Cardiac fibroblast (primary cell): ENCODE data around the gene UHRF2.

Source experiments
- DNase-seq, 2 donors: peaks; one replicate each; pipeline versions ENCODE4 v3.0.0 to v3.0.0-alpha.2; 2010; ENCODE audit warnings: low read depth in 2 of 2
- H3K4me3 ChIP-seq, 2 donors: replicated peaks in 1 of 2; 1 replicate in 1 of 2; 2 replicates in 1 of 2; pipeline ENCODE4 v1.5.1; 2011; ENCODE audit warnings: low read depth in 2 of 2, low read length in 2 of 2, mild to moderate bottlenecking in 2 of 2, moderate library complexity in 1 of 2
- TF ChIP-seq, protein P1 (sequence below): IDR thresholded peaks from one replicate; pipeline ENCODE4 v1.5.1; 2011; ENCODE audit warnings: low read depth, mild to moderate bottlenecking, low read length, inconsistent platforms

Gene UHRF2

DNA sequence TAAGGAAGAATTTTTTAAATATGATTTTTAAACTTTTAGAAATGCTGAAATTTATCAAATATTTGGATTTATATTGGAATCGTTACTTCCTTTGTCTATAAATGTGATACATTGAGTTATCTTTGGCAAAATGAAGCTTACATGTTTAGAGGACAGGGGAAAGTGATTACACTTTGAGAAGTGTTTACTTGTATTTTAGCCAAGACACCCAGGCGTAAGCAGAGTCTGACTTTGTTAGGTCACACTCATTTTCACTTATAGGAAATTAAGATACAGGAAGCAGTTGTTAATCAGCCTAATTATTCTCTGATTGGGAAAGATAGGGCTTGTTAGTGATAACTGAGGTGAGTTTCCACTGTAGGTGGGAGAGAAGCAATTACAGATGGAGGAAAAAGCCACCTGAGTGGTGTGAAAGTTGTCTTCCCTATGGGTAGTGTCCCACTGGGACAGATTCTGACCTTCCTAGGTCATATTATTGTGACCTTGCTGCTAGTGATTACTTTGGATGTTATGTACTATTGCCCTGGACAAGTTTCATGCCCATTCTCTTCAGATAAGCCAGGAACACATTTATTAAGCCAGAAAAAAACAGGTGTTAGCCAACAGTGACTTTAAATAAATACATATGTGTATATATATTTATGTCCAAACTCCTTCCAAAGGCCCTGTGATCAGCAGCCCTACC lies 88.7 kb downstream of the UHRF2 start:
- no peak for DNase-seq
- TF ChIP-seq, protein P1, sequence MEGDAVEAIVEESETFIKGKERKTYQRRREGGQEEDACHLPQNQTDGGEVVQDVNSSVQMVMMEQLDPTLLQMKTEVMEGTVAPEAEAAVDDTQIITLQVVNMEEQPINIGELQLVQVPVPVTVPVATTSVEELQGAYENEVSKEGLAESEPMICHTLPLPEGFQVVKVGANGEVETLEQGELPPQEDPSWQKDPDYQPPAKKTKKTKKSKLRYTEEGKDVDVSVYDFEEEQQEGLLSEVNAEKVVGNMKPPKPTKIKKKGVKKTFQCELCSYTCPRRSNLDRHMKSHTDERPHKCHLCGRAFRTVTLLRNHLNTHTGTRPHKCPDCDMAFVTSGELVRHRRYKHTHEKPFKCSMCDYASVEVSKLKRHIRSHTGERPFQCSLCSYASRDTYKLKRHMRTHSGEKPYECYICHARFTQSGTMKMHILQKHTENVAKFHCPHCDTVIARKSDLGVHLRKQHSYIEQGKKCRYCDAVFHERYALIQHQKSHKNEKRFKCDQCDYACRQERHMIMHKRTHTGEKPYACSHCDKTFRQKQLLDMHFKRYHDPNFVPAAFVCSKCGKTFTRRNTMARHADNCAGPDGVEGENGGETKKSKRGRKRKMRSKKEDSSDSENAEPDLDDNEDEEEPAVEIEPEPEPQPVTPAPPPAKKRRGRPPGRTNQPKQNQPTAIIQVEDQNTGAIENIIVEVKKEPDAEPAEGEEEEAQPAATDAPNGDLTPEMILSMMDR, result no peak
- no peak overlapping the region for H3K4me3 ChIP-seq

DNA sequence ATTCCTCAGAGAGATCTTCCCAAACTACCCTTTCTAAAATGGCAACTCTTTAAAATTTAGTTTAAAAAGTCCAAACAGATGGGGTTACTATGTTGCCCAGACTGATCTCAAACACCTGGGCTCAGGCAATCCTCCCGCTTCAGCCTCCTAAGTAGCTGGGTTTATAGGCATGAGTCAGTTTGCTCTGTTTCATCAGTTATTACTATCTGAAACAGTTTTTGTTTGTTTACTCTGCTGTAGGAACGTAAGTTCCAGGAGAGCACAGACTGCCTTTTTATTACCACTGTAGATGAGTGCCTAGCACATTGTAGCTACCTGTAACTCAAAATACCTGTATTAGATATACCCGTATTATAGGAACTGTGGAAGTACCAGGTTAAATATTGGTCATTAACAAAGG lies 89.4 kb downstream of the UHRF2 start:
- TF ChIP-seq, protein P1, result no peak
- H3K4me3 ChIP-seq, result no peak overlapping the region
- DNase-seq, result peak in 1 of 2 donors; percentile 37

DNA sequence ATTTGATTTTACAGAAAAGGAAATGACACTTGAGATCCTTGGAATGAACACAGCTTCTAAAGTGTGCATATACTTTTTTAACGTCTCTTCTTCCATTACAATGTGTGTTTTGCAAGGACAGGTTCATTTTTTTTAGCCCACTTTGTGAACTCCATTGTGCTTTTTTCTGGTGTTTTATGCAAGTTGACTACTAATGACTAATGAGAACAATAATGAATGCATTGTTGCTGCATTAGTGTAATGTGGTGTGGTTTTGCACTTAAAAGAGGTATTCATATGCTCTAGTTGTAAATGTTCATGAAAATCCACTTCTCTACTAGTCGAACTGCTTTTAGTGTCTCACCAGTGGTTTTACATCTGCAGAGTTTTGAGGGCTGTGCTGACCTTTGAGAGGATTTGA lies 93.6 kb downstream of the UHRF2 start:
- TF ChIP-seq, protein P1, result no peak
- peak in 1 of 2 donors; percentile 43 for DNase-seq
- no peak overlapping the region for H3K4me3 ChIP-seq

DNA sequence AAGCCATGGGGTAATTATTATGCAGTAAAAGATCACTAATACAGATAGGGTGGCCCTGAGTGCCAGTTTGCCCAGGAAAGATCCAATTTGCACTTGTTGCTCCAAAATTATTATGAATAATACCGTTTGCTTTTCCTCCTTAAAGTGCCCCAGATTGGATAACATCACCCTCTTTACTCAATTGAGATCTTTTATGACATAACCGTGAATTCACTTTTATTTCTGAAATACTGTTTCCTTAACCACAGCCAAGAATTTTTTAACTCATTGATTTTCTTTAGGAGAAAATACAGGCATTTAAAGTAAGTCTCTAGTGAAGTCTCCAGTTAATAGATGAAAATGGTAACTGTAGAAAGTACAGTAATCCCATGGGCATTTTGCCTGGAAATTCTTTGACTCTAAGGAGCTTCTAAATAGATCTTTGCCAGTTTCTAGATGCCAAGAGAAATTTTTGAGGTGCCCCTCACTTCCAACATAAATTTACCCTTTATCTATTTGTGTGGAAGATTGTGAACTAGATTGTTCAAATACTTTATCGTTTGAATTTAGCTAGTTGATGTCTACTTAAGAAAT lies 99.2 kb downstream of the UHRF2 start:
- no peak overlapping the region for H3K4me3 ChIP-seq
- peak; percentile 17 to 22 for DNase-seq
- TF ChIP-seq, protein P1, result no peak

DNA sequence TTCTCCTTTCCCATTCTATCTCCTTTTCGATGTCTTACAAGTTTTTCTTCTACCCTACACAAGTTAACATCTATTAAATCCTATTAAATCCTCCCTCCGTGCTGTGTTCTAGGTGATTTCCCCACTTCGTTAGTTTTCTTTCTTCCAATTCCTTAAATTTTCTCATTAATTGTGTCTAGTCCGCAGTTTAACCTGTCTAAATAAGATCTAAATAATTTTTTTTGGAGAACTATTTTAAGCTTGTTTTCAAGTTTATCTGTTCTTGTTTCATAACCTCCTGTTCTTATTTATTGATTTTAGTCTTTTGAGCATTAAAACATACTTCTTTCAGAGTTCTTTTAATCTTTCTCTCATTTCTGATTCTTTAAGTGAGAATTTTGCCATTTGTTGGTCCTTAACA lies 109.3 kb downstream of the UHRF2 start:
- H3K4me3 ChIP-seq, result no peak overlapping the region
- DNase-seq, result no peak
- TF ChIP-seq, protein P1, result no peak

DNA sequence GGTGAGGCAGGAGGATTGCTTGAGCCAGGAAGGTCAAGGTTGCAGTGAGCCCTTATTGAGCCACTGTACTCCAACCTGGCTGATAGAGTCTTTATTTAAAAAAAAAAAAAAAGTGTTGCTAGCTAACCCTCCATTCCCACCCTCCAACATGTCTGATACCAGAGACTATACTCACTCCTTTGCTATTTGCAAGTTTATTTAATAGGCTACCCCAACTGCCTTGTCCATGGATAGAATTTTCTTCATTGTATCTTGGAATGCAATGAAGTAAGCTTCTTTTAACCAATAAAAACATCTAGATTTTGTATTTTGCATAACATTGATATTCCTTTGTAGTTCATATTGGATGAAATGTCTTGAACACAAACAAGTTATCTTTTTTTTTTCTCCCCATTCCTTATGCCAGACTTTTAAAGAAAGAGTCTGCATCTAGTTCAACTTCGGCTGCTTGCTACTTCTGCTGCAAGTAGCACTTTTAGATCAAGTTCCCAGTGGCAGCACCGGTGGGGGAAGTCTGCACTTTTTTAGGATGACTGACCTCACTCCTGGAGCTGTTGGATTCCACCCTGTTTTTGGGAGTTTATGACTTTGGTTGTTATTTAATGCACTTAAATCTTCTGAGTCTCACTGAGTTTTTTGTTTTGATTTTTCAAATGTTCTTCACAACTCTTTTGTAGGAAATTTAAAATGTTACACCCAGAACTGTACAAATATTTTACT lies 112.5 kb downstream of the UHRF2 start:
- TF ChIP-seq, protein P1, result no peak
- DNase-seq, result peak in 1 of 2 donors; percentile 18
- no peak overlapping the region for H3K4me3 ChIP-seq
